Measurements from ENCODE around the gene IQGAP2.
"Not testable (repeated sequence)": the region's sequence is repeated elsewhere in the genome, so short reads cannot be mapped to it uniquely, and the experiment has no call there.

Gene IQGAP2

GRCh38 chr5:76715736-76716455 is 312.8 kb downstream of the IQGAP2 start, which contains the start of gene F2R:
Gene F2R, plus strand, starts transcription at chr5:76716126. Its CDS starts 182 bp downstream, at chr5:76716308.
- DNase-seq (ENCODE audit: low read depth), result peak; percentile 47

- DNase-seq (ENCODE audit: low read depth), result no peak
These were observed 313.5 kb downstream of the IQGAP2 start for GRCh38 chr5:76716456-76717157.

GRCh38 chr5:76717222-76718083 is 314.4 kb downstream of the IQGAP2 start:
- DNase-seq (ENCODE audit: low read depth), result no peak

GRCh38 chr5:76718381-76718832 is 315.3 kb downstream of the IQGAP2 start:
- DNase-seq (ENCODE audit: low read depth), result no peak

- DNase-seq (ENCODE audit: low read depth), result no peak
These were observed 315.8 kb downstream of the IQGAP2 start for GRCh38 chr5:76718880-76719279.

- no peak for DNase-seq (ENCODE audit: low read depth)
These were observed 318.0 kb downstream of the IQGAP2 start for GRCh38 chr5:76720988-76721569.

- DNase-seq (ENCODE audit: low read depth), result no peak
These were observed 320.2 kb downstream of the IQGAP2 start for GRCh38 chr5:76723266-76723665.

GRCh38 chr5:76723906-76724305 is 320.8 kb downstream of the IQGAP2 start:
- no peak for DNase-seq (ENCODE audit: low read depth)

- DNase-seq (ENCODE audit: low read depth), result no peak
These were observed 321.8 kb downstream of the IQGAP2 start for GRCh38 chr5:76724871-76725270.

- no peak for DNase-seq (ENCODE audit: low read depth)
These were observed 325.9 kb downstream of the IQGAP2 start for GRCh38 chr5:76728965-76729364.

- no peak for DNase-seq (ENCODE audit: low read depth)
These were observed 326.5 kb downstream of the IQGAP2 start for GRCh38 chr5:76729373-76730290.

GRCh38 chr5:76732405-76733048 is 329.4 kb downstream of the IQGAP2 start:
- DNase-seq (ENCODE audit: low read depth), result no peak

- DNase-seq (ENCODE audit: low read depth), result peak; percentile 44
These were observed 329.9 kb downstream of the IQGAP2 start for GRCh38 chr5:76733049-76733417.

GRCh38 chr5:76735762-76736545 is 332.9 kb downstream of the IQGAP2 start:
- no peak for DNase-seq (ENCODE audit: low read depth)

GRCh38 chr5:76736679-76737556 is 333.8 kb downstream of the IQGAP2 start:
- DNase-seq (ENCODE audit: low read depth), result no peak

GRCh38 chr5:76737846-76738245 is 334.8 kb downstream of the IQGAP2 start:
- DNase-seq (ENCODE audit: low read depth), result no peak

GRCh38 chr5:76741506-76741905 is 338.4 kb downstream of the IQGAP2 start:
- not testable (repeated sequence) for DNase-seq (ENCODE audit: low read depth)

- DNase-seq (ENCODE audit: low read depth), result no peak
These were observed 339.5 kb downstream of the IQGAP2 start for GRCh38 chr5:76742583-76742982.

GRCh38 chr5:76744632-76745031 is 341.5 kb downstream of the IQGAP2 start:
- no peak for DNase-seq (ENCODE audit: low read depth)

Data from activated T-helper 9 cell treated with anti-CD3 and anti-CD28 coated beads, Interleukin-2, amount 50 U/mL, for 16 hours (primary cell).